Endothelial cell of umbilical vein (primary cell): ENCODE results near the gene TPK1.

Source experiments
- CTCF ChIP-seq, 2 donors: IDR thresholded peaks; 1 replicate in 1 of 2; 2 replicates in 1 of 2; pipeline ENCODE4 v1.5.1; 2011; ENCODE audit warnings: low read length in 2 of 2, mild to moderate bottlenecking in 2 of 2, moderate library complexity in 2 of 2, control low read depth in 1 of 2, inconsistent platforms in 1 of 2, low read depth in 1 of 2; ENCODE audit not compliant: insufficient read depth in 1 of 2; ENCODE audit errors: extremely low read depth in 1 of 2
- EZH2 ChIP-seq: IDR thresholded peaks from 2 replicates; pipeline ENCODE4 v1.6.1; 2012; ENCODE audit warnings: borderline replicate concordance, low read depth, mild to moderate bottlenecking, moderate library complexity, low read length, inconsistent platforms; ENCODE audit not compliant: severe bottlenecking
- POLR2A ChIP-seq: IDR thresholded peaks from 2 replicates; pipeline ENCODE4 v1.6.1; 2012; ENCODE audit warnings: low read depth, mild to moderate bottlenecking, control low read depth, low read length
- POLR2AphosphoS5 ChIP-seq: IDR thresholded peaks from 2 replicates; pipeline ENCODE4 v1.6.1; 2012; ENCODE audit warnings: low read depth, mild to moderate bottlenecking, control low read depth, low read length, moderate library complexity; ENCODE audit not compliant: insufficient read depth
- TF ChIP-seq, protein P1 (sequence below): IDR thresholded peaks from 2 replicates; pipeline ENCODE4 v1.6.1; 2011; ENCODE audit not compliant: insufficient read depth, insufficient read length

- TF ChIP-seq POLR2A, result no peak
- TF ChIP-seq EZH2, result no peak
- no peak for TF ChIP-seq CTCF (IDR thresholded peaks at IDR 0.05; ENCODE audit: extremely low read depth in 1 of 2, insufficient read depth in 1 of 2, low read depth in 1 of 2, low read length in 2 of 2)
- TF ChIP-seq, protein P1, sequence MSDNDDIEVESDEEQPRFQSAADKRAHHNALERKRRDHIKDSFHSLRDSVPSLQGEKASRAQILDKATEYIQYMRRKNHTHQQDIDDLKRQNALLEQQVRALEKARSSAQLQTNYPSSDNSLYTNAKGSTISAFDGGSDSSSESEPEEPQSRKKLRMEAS, result no peak
- TF ChIP-seq POLR2AphosphoS5, result no peak
These were observed 425.4 kb downstream of the TPK1 start for GRCh38 chr7:144410441-144410840.
